ENCODE measurements around the gene MICAL2.

MICAL2 gene

DNA sequence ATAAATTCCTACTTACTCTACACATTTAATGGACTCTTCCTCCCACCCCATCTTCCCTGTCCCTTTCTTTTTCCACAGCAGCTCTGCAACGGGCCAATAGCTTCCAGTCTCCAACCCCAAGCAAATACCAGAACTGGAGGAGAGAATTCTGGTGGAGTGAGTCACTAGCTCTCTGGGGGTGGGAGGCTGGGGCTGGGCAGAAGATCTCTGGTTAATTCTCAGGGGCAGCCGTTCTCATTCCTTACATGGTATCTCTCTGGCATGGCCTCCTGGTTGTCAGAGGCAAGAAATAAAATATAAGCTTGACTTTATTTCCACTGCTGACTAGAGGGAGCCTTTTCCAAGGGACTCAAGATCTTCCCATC is 176.6 kb downstream of the MICAL2 start:
- no peak for DNase-seq (ENCODE audit: low read depth in 3 of 3)

DNA sequence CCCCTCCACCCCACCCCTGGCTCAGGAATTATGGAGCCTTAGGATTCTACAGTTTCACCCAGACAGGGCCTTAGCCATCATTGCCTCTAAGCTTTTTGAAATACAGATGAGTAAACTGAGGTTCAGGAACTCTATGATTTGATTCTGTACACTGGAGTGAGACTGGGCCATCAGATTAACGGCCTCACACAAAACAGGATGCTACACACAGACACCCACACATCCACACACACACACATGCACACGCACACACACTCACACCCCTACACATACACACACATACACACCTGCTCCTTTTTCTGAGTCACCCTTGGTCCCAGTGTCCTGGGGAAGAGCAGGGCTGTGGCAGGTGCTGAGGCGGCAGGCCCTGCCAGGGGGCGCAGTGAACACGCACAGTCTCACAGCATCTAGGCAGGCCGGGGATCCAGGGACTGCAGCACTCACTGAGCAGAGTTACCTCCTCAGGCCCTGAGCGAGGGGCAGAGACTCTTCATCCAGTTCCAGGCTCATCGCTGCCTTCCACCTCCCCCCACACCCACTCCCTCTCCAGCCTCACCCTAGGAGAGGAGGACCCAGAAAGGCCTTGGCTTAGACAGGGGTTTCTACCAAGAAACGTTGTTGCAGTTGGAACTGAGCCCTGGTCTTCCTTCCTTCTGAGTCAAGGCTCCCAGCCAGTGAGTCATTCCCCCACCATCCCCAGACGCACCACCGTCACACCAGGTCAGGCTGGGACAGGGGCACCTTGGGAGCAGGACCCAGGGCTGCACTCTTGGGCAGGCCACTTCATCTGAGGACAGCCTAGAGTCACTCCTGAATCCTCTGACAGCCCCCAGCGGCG is 177.2 kb downstream of the MICAL2 start:
- no peak for DNase-seq (ENCODE audit: low read depth in 3 of 3)

DNA sequence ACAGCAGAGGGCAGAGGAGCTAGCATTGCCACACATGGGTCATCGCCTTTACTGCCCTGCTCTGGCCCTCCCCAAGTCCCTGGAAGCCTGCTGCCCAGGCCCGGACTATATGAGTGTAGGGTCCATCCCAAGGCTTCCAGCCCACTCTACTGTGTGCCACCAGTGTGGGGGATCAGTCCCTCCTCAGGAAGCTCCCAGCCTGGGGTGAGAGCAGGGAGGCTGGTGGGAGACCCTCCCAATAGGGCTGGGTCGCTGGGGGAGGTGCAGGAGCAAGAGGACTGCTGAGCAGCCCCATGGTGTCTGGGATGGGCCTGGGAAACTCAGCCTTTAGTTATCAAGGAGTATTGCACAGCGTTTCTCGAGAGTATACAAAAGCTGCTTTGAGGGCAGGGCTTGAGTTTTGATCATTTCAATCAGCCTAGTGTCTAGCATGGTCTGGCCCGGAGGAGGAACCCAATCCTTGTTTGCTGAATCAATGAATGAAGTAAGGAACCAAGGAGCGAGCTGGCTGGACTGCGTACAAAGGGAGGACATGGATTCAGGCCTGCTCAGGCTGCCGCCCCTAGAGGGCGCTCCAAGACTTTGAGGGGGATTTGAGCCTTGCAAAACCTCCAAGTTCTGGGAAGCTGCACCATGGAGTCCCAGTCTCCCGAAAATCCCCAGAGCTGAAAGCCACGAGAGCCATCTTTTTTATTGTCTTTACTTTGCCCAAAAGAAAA is 178.0 kb downstream of the MICAL2 start:
- peak; percentile 9 to 54 (median 13) for DNase-seq (ENCODE audit: low read depth in 3 of 3)

DNA sequence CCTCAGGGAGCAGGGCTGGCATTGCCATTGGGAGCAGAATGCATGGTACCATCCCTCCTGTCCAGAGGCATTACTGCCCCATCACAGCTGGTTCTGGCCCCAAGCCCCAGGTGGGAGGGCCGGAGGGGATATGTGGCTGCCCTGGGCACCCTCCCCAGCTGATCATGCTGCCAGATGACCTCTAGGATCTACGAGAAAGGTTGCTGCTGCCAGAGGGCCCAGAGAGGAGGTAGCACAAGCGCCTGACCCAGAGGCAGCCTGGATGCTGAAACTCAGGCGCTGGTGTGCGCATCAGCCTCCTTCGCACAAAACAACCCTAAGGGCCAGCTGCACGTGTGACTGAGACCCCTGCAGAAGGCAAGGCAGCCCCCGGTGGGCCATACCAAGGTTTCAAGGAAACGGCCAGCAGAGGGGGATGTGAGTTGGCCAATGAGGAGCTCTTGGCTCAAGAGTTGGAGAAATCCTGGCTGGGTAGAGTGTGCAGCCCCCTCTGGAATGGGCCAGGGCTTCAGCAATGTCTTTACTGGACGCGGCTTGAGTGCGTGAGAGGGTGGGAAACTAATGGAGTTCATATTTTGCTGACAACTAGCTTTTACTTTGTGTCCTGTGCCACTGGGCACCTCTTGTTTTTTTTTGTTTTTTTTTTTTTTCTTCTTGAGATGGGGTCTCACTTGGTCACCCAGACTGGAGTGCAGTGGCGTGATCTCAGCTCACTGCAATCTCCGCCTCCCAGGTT is 178.7 kb downstream of the MICAL2 start:
- no peak for DNase-seq (ENCODE audit: low read depth in 3 of 3)

DNA sequence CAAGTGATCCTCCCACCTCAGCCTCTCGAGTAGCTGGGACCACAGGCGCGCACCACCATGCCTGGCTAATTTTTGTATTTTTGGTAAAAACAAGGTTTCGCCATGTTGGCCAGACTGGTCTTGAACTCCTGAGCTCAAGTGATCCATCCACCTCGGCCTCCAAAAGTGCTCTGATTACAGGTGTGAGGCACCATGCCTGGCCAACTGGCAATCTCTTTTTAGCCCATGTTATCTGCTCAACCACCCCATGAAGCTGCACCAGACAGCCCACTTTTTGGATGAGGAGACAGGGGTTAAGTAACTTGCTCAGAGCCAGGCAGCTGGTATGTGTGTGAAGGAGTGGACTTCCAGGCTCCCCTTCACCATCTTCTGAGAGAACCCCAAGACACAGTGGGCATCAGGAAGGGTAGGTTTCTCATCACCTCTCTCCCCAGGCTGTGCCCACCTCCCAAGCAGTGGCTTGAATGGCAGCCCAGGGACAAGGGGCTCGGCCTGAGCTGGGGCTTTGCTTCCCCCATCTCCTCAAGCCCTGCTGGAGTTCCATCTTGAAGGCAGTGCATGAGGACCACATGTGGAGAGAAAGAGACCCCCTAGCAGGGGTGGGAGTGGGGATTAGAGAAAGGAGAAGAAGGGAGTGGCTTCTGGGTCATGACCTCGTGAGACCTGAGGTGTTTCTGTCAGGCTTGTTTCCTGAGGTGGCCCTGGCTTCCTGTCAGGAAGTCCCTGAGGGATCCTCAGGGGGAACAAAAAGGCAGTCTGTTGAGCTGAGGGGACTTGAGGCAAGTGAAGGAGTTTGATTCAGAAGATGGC is 179.5 kb downstream of the MICAL2 start:
- DNase-seq (ENCODE audit: low read depth in 3 of 3): no peak

DNA sequence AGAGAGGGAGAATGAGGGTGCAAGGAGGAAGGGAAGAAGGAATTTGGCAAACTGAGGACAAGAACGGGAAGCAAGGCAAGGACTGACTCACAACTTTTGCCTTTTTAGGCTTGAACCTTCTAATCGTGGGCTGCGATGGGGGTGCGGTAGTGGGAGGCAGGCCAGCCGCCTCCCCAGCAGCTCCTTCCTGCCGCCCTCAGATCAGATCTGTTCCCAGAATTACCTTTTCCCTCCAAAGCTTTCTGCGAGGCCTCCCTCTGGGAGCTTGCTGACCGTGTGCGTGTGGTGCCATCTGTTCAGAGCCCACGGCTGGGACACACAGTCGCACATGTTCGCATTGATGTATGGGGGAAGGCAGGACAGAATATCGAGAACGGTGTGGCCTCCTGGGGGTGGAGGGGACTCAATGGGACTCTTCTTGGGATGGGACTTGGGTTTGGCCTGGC is 180.1 kb downstream of the MICAL2 start:
- no peak for DNase-seq (ENCODE audit: low read depth in 3 of 3)

DNA sequence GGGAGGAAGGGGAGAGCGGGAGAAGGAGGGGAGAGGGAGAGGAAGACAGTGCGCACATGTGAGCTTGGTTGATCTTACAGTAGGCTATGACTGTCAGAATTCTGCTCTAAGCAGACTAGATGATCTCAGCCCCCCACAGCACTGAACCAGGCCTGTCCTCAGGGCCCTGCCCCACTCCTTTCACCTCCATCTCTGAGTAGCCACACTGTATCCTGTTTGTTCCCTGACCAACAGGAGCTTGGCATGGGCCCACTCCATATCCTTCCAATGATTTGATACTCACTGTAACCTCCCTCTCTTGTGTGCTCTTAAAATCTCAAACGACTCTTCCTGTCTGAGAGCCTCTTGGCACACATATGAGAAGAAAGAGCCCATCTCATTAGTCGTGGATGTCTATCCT is 180.9 kb downstream of the MICAL2 start:
- DNase-seq (ENCODE audit: low read depth in 3 of 3): no peak

DNA sequence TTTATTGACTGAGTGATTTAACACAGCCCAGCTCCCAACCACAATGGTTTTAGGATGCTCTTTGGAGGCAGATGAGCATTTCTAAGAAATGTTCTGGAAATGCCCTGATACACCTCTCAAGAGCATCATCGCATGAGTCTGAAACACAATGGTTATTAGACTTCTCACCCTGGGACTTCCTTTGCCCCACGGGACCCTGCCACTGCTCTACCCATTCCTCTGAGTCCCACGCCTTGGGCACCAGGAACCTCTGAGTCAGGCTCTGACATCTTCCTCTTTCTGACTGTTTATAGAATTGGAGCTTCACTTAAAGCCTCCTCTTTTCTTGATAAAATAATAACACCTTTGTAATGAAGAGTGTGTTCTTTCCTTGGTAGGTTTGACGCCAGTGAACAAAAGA is 181.4 kb downstream of the MICAL2 start:
- DNase-seq (ENCODE audit: low read depth in 3 of 3): no peak

DNA sequence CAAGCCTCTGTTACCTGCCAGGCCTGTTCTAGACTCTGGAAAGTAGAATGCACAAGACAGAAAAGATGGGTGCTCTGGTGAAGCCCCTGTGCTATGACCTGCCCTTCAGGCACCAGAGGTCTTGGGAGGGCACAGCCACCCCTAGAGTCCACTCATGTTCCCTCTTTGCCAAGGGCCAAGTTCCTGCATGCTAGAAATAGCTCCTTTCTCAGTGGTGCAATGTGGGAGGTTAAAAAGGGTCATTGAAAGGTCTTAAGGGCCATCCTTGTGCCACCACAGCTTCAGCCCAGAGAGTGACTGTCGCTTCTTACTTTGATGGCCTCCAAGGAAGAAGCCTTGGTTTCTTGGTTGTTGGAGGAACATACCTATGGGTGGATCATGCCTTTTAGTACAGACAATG is 182.4 kb downstream of the MICAL2 start:
- DNase-seq (ENCODE audit: low read depth in 3 of 3): no peak

DNA sequence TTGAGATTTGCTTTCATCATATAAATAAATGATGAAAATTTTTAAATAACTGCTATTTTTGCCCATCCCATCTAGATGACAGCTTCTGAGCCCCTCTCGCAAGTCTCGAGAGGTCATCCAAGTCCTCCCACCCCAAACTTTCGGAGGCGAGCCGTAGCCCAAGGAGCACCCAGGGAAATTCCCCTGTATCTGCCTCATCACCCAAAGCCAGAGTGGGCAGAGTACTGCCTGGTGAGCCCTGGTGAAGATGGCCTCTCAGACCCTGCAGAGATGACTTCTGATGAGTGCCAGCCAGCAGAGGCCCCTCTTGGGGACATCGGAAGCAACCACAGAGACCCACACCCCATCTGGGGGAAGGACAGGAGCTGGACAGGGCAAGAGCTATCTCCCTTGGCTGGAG is 183.1 kb downstream of the MICAL2 start:
- no peak for DNase-seq (ENCODE audit: low read depth in 3 of 3)

DNA sequence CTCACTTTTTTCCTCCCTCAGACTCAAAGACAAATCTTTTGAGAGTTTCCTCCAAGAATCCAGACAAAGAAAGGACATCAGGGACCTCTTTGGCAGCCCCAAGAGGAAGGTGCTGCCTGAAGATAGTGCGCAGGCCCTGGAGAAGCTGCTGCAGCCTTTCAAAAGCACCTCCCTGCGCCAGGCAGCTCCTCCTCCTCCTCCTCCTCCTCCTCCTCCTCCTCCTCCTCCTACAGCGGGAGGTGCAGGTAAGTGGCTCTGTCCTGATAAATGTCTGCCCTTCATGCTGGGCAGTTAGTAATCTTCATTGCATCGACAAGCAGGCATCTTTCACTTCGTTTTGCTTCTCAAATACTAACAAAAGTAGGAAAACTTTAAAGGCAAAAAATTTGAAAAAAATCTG is 184.2 kb downstream of the MICAL2 start:
- DNase-seq (ENCODE audit: low read depth in 3 of 3): no peak

DNA sequence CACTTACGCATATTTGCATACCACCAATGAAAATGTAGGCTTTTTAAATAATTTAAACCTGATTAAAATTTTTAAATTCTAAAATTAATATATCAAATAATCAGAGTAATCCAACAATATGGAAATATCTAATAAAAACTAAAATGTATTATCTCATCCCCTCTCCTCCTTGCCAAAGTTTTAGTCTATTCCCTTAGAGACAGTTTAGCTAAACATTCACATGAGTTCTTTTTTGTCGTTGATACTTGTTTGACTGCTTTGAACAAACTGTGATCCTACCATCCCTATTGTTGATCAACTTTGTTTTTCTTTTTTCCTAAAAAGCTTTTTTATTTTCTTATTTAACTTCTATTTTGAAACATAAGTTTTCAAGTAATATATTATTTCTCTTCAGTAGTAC is 185.6 kb downstream of the MICAL2 start:
- DNase-seq (ENCODE audit: low read depth in 3 of 3): no peak

DNA sequence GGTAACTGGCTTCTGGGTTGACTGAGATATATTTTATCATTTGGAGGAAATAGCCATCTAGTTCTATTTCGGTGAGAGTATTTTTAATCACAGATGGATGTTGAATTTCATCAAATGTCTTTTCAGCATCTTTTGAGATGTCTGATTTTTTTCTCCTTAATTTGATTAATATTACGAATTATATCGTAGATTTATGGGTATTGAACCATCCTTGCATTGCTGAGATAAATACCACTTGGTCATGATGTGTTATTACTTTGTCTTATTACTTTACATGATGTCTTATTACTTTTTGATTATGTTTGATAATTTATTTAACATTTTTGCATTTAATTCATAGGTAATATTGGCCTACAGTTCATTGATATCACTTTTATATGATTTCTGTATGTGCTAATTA is 188.2 kb downstream of the MICAL2 start:
- no peak for DNase-seq (ENCODE audit: low read depth in 3 of 3)

DNA sequence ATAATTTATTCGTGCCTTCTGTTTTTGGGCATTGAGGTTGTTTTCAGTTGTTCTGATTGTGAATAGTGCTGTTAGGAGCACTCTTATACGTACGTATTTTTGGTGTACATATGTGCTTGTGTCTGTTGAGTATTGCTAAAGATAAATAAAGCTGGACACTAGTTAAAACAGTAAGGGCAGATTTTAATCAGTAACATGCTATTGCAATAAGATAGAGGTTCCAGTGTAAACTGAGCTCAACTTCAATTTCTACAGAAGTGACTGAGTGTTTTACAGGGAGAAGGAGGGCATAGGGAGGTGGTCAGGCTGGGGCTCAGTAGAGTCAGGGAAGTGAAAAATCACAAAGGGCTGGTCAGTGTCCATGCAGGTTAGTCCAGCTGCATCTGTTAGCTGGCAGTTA is 191.0 kb downstream of the MICAL2 start:
- DNase-seq (ENCODE audit: low read depth in 3 of 3): no peak

DNA sequence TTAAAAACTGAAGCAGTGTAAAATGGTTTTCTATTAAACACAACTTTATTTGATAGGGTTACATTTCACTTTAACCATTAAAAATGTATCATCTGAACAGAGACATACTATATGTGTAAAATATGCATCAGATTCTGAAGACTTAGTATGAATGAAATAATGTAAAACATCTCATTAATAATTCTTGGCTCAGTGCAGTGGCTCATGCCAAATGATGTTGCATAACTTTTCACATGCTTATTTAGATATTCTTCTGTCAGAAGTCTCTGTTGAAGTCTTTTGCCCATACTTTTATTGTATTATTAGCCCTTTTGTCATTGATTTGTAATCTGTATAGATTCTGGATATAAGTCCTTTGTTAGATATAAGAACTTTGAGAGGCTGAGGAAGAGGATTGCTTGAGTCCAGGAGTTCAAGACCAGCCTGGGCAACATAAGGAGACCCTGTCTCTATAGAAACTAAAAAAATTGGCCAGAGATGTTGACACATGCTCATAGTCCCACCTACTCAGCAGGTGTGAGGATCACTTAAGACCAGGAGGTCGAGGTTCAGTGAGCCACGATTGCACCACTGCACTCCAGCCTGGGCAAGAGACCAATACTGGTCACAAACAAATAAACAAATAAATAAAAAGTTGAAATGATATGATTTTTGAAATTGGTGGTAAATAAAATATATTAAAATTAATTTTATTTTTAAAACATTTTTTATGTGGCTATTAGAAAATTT is 193.2 kb downstream of the MICAL2 start:
- DNase-seq (ENCODE audit: low read depth in 3 of 3): no peak

DNA sequence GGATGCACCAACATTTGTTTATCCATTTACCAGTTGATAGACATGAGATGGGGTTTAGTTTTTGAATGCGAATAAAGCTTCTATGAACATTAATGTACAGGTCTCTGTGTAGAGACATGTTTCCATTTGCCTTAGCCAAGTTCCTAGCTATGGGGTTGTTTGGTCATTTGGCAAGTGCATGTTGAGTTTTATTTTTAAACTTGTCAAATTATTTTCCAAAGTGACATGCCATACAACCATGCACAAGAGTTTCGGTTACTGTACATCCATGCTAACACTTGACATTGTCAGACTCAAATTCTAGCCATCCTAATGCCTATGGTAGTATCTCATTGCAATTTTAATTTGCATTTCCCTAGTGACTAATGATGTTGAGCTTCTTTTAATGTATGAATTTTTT is 196.4 kb downstream of the MICAL2 start:
- DNase-seq (ENCODE audit: low read depth in 3 of 3): no peak

DNA sequence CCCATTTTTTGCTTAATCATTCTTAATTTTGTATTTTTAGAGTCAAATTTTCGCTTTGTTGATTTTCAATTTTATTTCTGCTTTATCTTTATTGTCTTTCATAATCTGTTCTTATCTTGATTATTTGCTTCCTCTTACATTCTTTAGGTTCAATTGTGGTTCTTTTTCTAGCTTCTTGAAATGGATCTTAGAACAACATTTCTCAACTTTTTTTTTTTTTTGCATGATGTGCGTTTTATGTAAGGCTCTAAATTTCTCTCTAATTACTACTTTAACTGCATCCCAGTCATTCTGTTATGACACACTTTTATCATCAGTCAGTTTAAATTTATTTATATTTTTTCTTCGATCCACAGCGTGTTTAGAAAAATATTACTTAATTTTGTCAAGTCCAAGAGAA is 201.7 kb downstream of the MICAL2 start:
- no peak for DNase-seq (ENCODE audit: low read depth in 3 of 3)

All from stimulated activated CD4-positive, alpha-beta T cell treated with anti-CD3 and anti-CD28 coated beads, TNF-alpha, amount 100 ng/mL, for 24 hours (primary cell).